ENCODE data around the gene HLA-DOA. TPM values are rescaled to one million over a fixed set of nuclear protein-coding genes. Genes with fewer than 3 reads are reported as not detected.

The HLA-DOA gene
- total and polyA plus RNA-seq, 10 donors = 30.8 to 89.5 (median 56.2) TPM

DNA sequence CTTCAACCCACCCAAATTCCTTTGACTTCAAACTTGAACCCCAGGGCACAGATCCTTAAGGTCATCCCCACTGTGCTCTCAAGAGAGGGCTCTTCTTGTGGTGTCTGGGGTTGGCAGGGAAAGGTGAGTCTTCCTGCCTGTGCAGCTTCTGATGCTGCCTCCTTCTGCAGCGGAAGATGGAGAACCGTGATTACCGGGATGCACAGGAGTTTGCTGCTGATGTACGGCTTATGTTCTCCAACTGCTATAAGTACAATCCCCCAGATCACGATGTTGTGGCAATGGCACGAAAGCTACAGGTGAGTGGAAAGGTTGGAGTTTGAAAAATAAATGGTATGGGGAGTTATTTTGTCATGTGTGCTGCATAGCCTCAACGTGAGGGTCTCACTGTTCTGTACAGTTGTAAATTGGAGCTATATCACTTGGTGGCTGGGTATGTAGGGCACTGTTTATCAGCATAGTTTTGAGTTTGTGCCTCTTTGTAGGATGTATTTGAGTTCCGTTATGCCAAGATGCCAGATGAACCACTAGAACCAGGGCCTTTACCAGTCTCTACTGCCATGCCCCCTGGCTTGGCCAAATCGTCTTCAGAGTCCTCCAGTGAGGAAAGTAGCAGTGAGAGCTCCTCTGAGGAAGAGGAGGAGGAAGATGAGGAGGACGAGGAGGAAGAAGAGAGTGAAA, 32.0 kb downstream of the HLA-DOA start:
- Histone ChIP-seq H3K36me3 (peaks cover 23 to 100% (median 84%) of the 10 kb centered on the region in 6 donors), H3K27ac (peak overlapping the region in 5 of 8 donors; percentile 2 to 49 (median 19)), H3K9me3 (no peaks in the 10 kb centered on the region), H3K27me3 (replicated peaks in 1 of 7) (no peaks in the 10 kb centered on the region), H3K4me3 (peak overlapping the region in 1 of 8 donors; percentile 98), H3K4me1 (peaks cover 40 to 91% (median 66%) of the 10 kb centered on the region in 6 donors)
- no peak for DNase-seq
- TF ChIP-seq, protein P1, sequence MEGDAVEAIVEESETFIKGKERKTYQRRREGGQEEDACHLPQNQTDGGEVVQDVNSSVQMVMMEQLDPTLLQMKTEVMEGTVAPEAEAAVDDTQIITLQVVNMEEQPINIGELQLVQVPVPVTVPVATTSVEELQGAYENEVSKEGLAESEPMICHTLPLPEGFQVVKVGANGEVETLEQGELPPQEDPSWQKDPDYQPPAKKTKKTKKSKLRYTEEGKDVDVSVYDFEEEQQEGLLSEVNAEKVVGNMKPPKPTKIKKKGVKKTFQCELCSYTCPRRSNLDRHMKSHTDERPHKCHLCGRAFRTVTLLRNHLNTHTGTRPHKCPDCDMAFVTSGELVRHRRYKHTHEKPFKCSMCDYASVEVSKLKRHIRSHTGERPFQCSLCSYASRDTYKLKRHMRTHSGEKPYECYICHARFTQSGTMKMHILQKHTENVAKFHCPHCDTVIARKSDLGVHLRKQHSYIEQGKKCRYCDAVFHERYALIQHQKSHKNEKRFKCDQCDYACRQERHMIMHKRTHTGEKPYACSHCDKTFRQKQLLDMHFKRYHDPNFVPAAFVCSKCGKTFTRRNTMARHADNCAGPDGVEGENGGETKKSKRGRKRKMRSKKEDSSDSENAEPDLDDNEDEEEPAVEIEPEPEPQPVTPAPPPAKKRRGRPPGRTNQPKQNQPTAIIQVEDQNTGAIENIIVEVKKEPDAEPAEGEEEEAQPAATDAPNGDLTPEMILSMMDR (IDR thresholded peaks at IDR 0.05 in 8 of 11, conservative IDR thresholded peaks at IDR 0.05 in 3 of 11) = no peak
- TF ChIP-seq POLR2AphosphoS5 (IDR thresholded peaks at IDR 0.05) (peak in 2 of 3 donors; percentile 30 to 55), POLR2A (IDR thresholded peaks at IDR 0.05) (no peak)
- intact Hi-C loops (cut with DNase I; ENCODE audit: low total_unique reads) = no loop called here
- WGBS, 5 donors = 69 to 81% (median 74%) methylated on average over 10 of the region's 10 CpGs

DNA sequence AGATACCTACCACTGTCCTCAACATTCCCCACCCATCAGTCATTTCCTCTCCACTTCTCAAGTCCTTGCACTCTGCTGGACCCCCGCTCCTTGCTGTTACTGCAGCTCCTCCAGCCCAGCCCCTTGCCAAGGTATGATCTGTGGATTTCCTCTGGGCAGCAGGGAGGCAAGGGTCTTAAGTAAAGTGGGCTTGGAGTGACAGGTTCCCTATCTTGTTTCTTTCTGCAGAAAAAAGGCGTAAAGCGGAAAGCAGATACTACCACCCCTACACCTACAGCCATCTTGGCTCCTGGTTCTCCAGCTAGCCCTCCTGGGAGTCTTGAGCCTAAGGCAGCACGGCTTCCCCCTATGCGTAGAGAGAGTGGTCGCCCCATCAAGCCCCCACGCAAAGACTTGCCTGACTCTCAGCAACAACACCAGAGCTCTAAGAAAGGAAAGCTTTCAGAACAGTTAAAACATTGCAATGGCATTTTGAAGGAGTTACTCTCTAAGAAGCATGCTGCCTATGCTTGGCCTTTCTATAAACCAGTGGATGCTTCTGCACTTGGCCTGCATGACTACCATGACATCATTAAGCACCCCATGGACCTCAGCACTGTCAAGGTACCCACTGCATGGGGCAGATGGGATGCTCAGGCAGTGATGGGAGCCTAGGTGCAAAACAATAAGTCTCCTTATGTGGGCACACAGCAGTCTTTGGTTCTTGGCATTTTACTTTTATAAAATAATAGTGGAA, 32.9 kb downstream of the HLA-DOA start:
- peak overlapping the region in 3 of 8 donors; percentile 3 to 99 (median 98) for H3K4me3 ChIP-seq
- 86 to 92% (median 89%) methylated on average over 7 of the region's 7 CpGs for WGBS, 5 donors

DNA sequence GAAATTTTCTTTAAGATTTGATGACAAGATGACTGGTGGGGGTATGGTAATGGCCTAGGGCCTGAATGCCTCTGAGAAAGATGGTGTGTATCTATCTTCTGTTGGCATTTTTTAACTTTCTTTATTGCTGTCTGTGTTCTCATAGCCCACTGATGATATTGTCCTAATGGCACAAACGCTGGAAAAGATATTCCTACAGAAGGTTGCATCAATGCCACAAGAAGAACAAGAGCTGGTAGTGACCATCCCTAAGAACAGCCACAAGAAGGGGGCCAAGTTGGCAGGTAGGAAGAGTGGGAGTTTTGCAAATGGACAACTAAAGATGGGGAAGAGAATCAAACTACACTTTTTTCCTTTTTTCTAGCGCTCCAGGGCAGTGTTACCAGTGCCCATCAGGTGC, 33.5 kb downstream of the HLA-DOA start:
- intact Hi-C loops (cut with DNase I; ENCODE audit: low total_unique reads) = no loop called here
- H3K27me3 ChIP-seq (replicated peaks in 1 of 7) = no peaks in the 10 kb centered on the region
- H3K4me3 ChIP-seq = peak overlapping the region in 3 of 8 donors; percentile 3 to 99 (median 98)
- WGBS, 5 donors = 61 to 77% (median 67%) methylated on average over 2 of the region's 2 CpGs
- peaks cover 23 to 88% (median 71%) of the 10 kb centered on the region in 6 donors for H3K36me3 ChIP-seq
- peak overlapping the region in 2 of 8 donors; percentile 7 to 31 for H3K27ac ChIP-seq
- TF ChIP-seq POLR2A (IDR thresholded peaks at IDR 0.05) = no peak
- no peak for TF ChIP-seq POLR2AphosphoS5 (IDR thresholded peaks at IDR 0.05)
- TF ChIP-seq, protein P1 (IDR thresholded peaks at IDR 0.05 in 8 of 11, conservative IDR thresholded peaks at IDR 0.05 in 3 of 11) = no peak
- no peaks in the 10 kb centered on the region for H3K9me3 ChIP-seq
- DNase-seq = no peak
- H3K4me1 ChIP-seq = peaks cover 40 to 75% (median 62%) of the 10 kb centered on the region in 6 donors

More for the DNA sequence above, 32.9 kb downstream of the HLA-DOA start:
- H3K27ac ChIP-seq = peak overlapping the region in 3 of 8 donors; percentile 3 to 31 (median 19)
- H3K4me1 ChIP-seq = peaks cover 40 to 82% (median 66%) of the 10 kb centered on the region in 6 donors
- H3K36me3 ChIP-seq = peaks cover 23 to 94% (median 78%) of the 10 kb centered on the region in 6 donors
- TF ChIP-seq POLR2A (IDR thresholded peaks at IDR 0.05) (no peak), POLR2AphosphoS5 (IDR thresholded peaks at IDR 0.05) (peak in 2 of 3 donors; percentile 3 to 47)
- TF ChIP-seq, protein P1 (IDR thresholded peaks at IDR 0.05 in 8 of 11, conservative IDR thresholded peaks at IDR 0.05 in 3 of 11) = no peak
- intact Hi-C loops (cut with DNase I; ENCODE audit: low total_unique reads) = no loop called here
- no peaks in the 10 kb centered on the region for H3K9me3 ChIP-seq
- no peak for DNase-seq
- H3K27me3 ChIP-seq (replicated peaks in 1 of 7) = no peaks in the 10 kb centered on the region
